HCT116 (cell line): ENCODE data around the gene VANGL1. TPM values are rescaled to one million over a fixed set of nuclear protein-coding genes. Genes with fewer than 3 reads are reported as not detected.

Experiments used
- ATAC-seq: fragments of 200-7000 bp; cut with Tn5 transposase; 2 replicates; pipeline ENCODE4 v1.9.1; 2020; ENCODE audit warnings: mild to moderate bottlenecking, moderate library complexity
- BruUV-seq: library from RNA; stranded (reverse); fragments of 400-500 nt; replicated peaks from 2 replicates; lab custom pipeline; 2021; lab: Mats Ljungman, UMichigan
- CTCF ChIA-PET: fragments of 300-600 bp; sonication (Branson Sonifier 250); formaldehyde crosslinking; loops from one replicate; lab custom pipeline; 2021; ENCODE audit warnings: antibody characterized with exemption; lab: Charles Lee
- POLR2A ChIA-PET: fragments of 300-600, 350-600 bp; sonication (Branson Sonifier 250); formaldehyde crosslinking; loops from one replicate; lab custom pipeline; 2021; ENCODE audit warnings: antibody characterized with exemption; lab: Charles Lee
- RAD21 ChIA-PET, 2 experiments: fragments of 300-600 bp; sonication (Branson Sonifier 250); formaldehyde crosslinking; loops; one replicate each; lab custom pipeline; 2023; ENCODE audit warnings: low total read pairs in 2 of 2; ENCODE audit not compliant: uncharacterized antibody in 2 of 2, unreplicated experiment in 2 of 2, low non-redundant PET in 1 of 2; lab: Charles Lee
- DNase-seq: peaks from one replicate; pipeline ENCODE4 v3.0.0-alpha.2; 2010; ENCODE audit warnings: low read depth, low spot score
- H2AFZ ChIP-seq: fragments of 200-600 bp; shearing (Covaris generic), sonication (generic); 2 replicates; pipeline ENCODE4 v1.6.1; 2017; ENCODE audit warnings: low read depth, mixed run types, mixed read lengths, antibody characterized with exemption, low read length; ENCODE audit not compliant: poor library complexity, severe bottlenecking
- H3K27ac ChIP-seq: 2 replicates; pipeline ENCODE4 v1.5.1; 2012; ENCODE audit warnings: low read depth, low read length
- H3K27me3 ChIP-seq: fragments of 200-600 bp; sonication (generic); 2 replicates; pipeline ENCODE4 v1.6.1; 2016; ENCODE audit warnings: mixed run types, low read length, mixed read lengths; ENCODE audit not compliant: insufficient read depth
- H3K36me3 ChIP-seq, 2 experiments: fragments of 200-500 bp in 1 of 2; fragments of 200-600 bp in 1 of 2; sonication (Bioruptor generic) in 1 of 2; sonication (generic) in 1 of 2; 2 replicates each; pipeline versions ENCODE4 v1.5.1 to v1.6.1; 2014 to 2016; ENCODE audit warnings: low read length in 2 of 2, inconsistent platforms in 1 of 2, mixed read lengths in 1 of 2, mixed run types in 1 of 2; ENCODE audit not compliant: insufficient read depth in 2 of 2, control insufficient read depth in 1 of 2
- H3K4me1 ChIP-seq, 2 experiments: fragments of 200-600 bp in 1 of 2; sonication (generic) in 1 of 2; 2 replicates each; pipeline versions ENCODE4 v1.5.1 to v1.6.1; 2012 to 2017; ENCODE audit warnings: low read length in 2 of 2, inconsistent platforms in 1 of 2, mild to moderate bottlenecking in 1 of 2, mixed read lengths in 1 of 2, mixed run types in 1 of 2, moderate library complexity in 1 of 2; ENCODE audit not compliant: insufficient read depth in 2 of 2, control insufficient read depth in 1 of 2
- H3K4me2 ChIP-seq: fragments of 200-600 bp; sonication (generic); 2 replicates; pipeline ENCODE4 v1.6.1; 2017; ENCODE audit warnings: mixed run types, low read length, mixed read lengths
- H3K4me3 ChIP-seq, 2 experiments: fragments of 200-600 bp in 1 of 2; sonication (generic) in 1 of 2; replicated peaks in 1 of 2; 2 replicates each; pipeline ENCODE4 v1.5.1; 2011 to 2016; ENCODE audit warnings: low read length in 2 of 2, control low read depth in 1 of 2, low read depth in 1 of 2, mild to moderate bottlenecking in 1 of 2, mixed read lengths in 1 of 2, mixed run types in 1 of 2
- H3K79me2 ChIP-seq: fragments of 200-600 bp; sonication (generic); 2 replicates; pipeline ENCODE4 v1.6.1; 2017; ENCODE audit warnings: mild to moderate bottlenecking, mixed run types, low read length, moderate library complexity, mixed read lengths; ENCODE audit not compliant: insufficient read depth
- H3K9ac ChIP-seq: fragments of 200-600 bp; sonication (generic); 2 replicates; pipeline ENCODE4 v1.6.1; 2016; ENCODE audit warnings: low read length, mixed read lengths
- H3K9me2 ChIP-seq: fragments of 200-600 bp; sonication (generic), shearing (Covaris generic); 2 replicates; pipeline ENCODE4 v1.6.1; 2017; ENCODE audit warnings: mixed run types, mild to moderate bottlenecking, moderate library complexity; ENCODE audit not compliant: insufficient read depth
- H3K9me3 ChIP-seq, 2 experiments: fragments of 200-500 bp in 1 of 2; fragments of 200-600 bp in 1 of 2; sonication (Bioruptor generic) in 1 of 2; sonication (generic) in 1 of 2; 2 replicates each; pipeline ENCODE4 v1.6.1; 2014 to 2017; ENCODE audit warnings: low read length in 2 of 2, mixed read lengths in 2 of 2, inconsistent platforms in 1 of 2, low read depth in 1 of 2, mild to moderate bottlenecking in 1 of 2, mixed run types in 1 of 2, moderate library complexity in 1 of 2; ENCODE audit not compliant: control insufficient read depth in 1 of 2, insufficient read depth in 1 of 2
- H4K20me1 ChIP-seq: fragments of 200-600 bp; sonication (generic), shearing (Covaris generic); 2 replicates; pipeline ENCODE4 v1.6.1; 2017; ENCODE audit warnings: mixed run types, mild to moderate bottlenecking, moderate library complexity; ENCODE audit not compliant: insufficient read depth
- ATF3 ChIP-seq: IDR thresholded peaks from 2 replicates; pipeline ENCODE4 v1.6.1; 2012
- CBX3 ChIP-seq: IDR thresholded peaks from 2 replicates; pipeline ENCODE4 v1.6.1; 2012; ENCODE audit warnings: low read depth
- CEBPB ChIP-seq: IDR thresholded peaks from 2 replicates; pipeline ENCODE4 v1.6.1; 2012; ENCODE audit warnings: low read depth
- CTCF ChIP-seq, 3 experiments: fragments of 200-600 bp in 1 of 3; sonication (generic) in 1 of 3; IDR thresholded peaks in 2 of 3; conservative IDR thresholded peaks in 1 of 3; 2 replicates each; pipeline ENCODE4 v1.5.1; 2012 to 2017; ENCODE audit warnings: low read depth in 2 of 3, low read length in 2 of 3, antibody characterized with exemption in 1 of 3, borderline replicate concordance in 1 of 3, control low read depth in 1 of 3, mild to moderate bottlenecking in 1 of 3, mixed read lengths in 1 of 3, mixed run types in 1 of 3, moderate library complexity in 1 of 3; ENCODE audit not compliant: insufficient read depth in 1 of 3
- EZH2phosphoT487 ChIP-seq: fragments of 200-600 bp; IDR thresholded peaks from 2 replicates; pipeline ENCODE4 v1.6.1; 2018; ENCODE audit warnings: antibody characterized with exemption, borderline replicate concordance
- JUND ChIP-seq: IDR thresholded peaks from 2 replicates; pipeline ENCODE4 v1.6.1; 2012
- POLR2A ChIP-seq: IDR thresholded peaks from 2 replicates; pipeline ENCODE4 v1.7.0; 2011; ENCODE audit warnings: borderline replicate concordance; ENCODE audit not compliant: insufficient read depth, insufficient read length; ENCODE audit errors: extremely low read depth
- RAD21 ChIP-seq: IDR thresholded peaks from 2 replicates; pipeline ENCODE4 v1.6.1; 2012; ENCODE audit warnings: low read depth, mild to moderate bottlenecking
- REST ChIP-seq: IDR thresholded peaks from 2 replicates; pipeline ENCODE4 v1.6.1; 2012; ENCODE audit warnings: low read depth
- SP1 ChIP-seq: IDR thresholded peaks from 2 replicates; pipeline ENCODE4 v1.6.1; 2012; ENCODE audit warnings: low read depth
- SRF ChIP-seq: IDR thresholded peaks from 2 replicates; pipeline ENCODE4 v1.6.1; 2012; ENCODE audit warnings: low read depth
- ZBTB33 ChIP-seq: IDR thresholded peaks from 2 replicates; pipeline ENCODE4 v1.6.1; 2011; ENCODE audit warnings: mild to moderate bottlenecking, low read length, moderate library complexity; ENCODE audit not compliant: insufficient replicate concordance; ENCODE audit errors: extremely low read depth
- ZFX ChIP-seq: fragments of 450-650 bp; IDR thresholded peaks from 2 replicates; pipeline ENCODE4 v1.6.1; 2017
- ZNF274 ChIP-seq: fragments of 200-500 bp; sonication (Bioruptor generic); IDR thresholded peaks from 2 replicates; pipeline ENCODE4 v1.6.1; 2014; ENCODE audit warnings: mild to moderate bottlenecking, low read depth, low read length, inconsistent platforms
- intact Hi-C: fragments of 100-400 bp; cut with micrococcal nuclease; formaldehyde crosslinking; loops from 2 replicates; pipeline ENCODE4 v1.10.0; 2022
- total RNA-seq: library from RNA; stranded (reverse); gene quantifications from one replicate; pipeline ENCODE4 v1.2.1, GENCODE V29; 2021; ENCODE audit not compliant: unreplicated experiment

The VANGL1 gene
- total RNA-seq, 1 experiment from 2014 or later = 23.5 TPM

- BruUV-seq = no TSS peak
- Histone ChIP-seq H2AFZ (no peak overlapping the region), H3K4me3 (no peak overlapping the region), H3K36me3 (no peaks in the 10 kb centered on the region), H3K4me1 (peaks cover 25 to 49% of the 10 kb centered on the region in 2 experiments; a peak in 3 of 4 replicates), H3K79me2 (no peaks in the 10 kb centered on the region; the same call in 1 of the 2 replicates), H3K27me3 (no peaks in the 10 kb centered on the region), H4K20me1 (no peaks in the 10 kb centered on the region), H3K27ac (no peak overlapping the region), H3K9me2 (no peaks in the 10 kb centered on the region), H3K9me3 (no peaks in the 10 kb centered on the region), H3K4me2 (no peak overlapping the region), H3K9ac (no peak overlapping the region)
- intact Hi-C loops = no loop called here
- ATAC-seq (no peak), DNase-seq (no peak)
- CTCF ChIA-PET = interaction anchor here (1.8 kb wide), 1 partner anchor 29 kb away, joined by 7 read pairs; no protein-coding TSS in a partner anchor
- RAD21 ChIA-PET = no interaction called here
- TF ChIP-seq CEBPB = no peak
- no peak for TF ChIP-seq POLR2A
- TF ChIP-seq EZH2phosphoT487 = no peak
- TF ChIP-seq SP1 = no peak
- TF ChIP-seq CTCF (IDR thresholded peaks at IDR 0.05 in 2 of 3, conservative IDR thresholded peaks at IDR 0.05 in 1 of 3; ENCODE audit: borderline replicate concordance in 1 of 3, insufficient read depth in 1 of 3, low read depth in 2 of 3, low read length in 2 of 3) = no peak
- TF ChIP-seq ATF3 = no peak
- no peak for TF ChIP-seq ZNF274
- no peak for TF ChIP-seq REST
- TF ChIP-seq ZFX = no peak
- TF ChIP-seq JUND = no peak
- TF ChIP-seq RAD21 = no peak
- TF ChIP-seq CBX3 = no peak
- no peak for TF ChIP-seq SRF
- TF ChIP-seq ZBTB33 = no peak
- POLR2A ChIA-PET = no interaction called here
Measured at GRCh38 chr1:115678141-115678540, 36.4 kb downstream of the VANGL1 start.
